H1 (cell line): ENCODE results near the gene ACSL6.

Source experiments
- CBX5 ChIP-seq: fragments of 300-800, 300-1000 bp; sonication (generic); IDR thresholded peaks from 2 replicates; pipeline ENCODE4 v1.7.1; 2016; ENCODE audit warnings: antibody characterized with exemption, low read length, low read depth
- CBX8 ChIP-seq: fragments of 300-800, 300-1000 bp; sonication (generic); IDR thresholded peaks from 2 replicates; pipeline ENCODE4 v1.7.1; 2016; ENCODE audit warnings: low read depth, low read length, borderline replicate concordance
- CHD1 ChIP-seq: IDR thresholded peaks from 2 replicates; pipeline ENCODE4 v1.6.1; 2012; ENCODE audit warnings: low read depth, low read length, improper control_type of control experiment
- CHD2 ChIP-seq: IDR thresholded peaks from 2 replicates; pipeline ENCODE4 v1.6.1; 2012; ENCODE audit warnings: low read length, improper control_type of control experiment
- JUN ChIP-seq: IDR thresholded peaks from 2 replicates; pipeline ENCODE4 v1.6.1; 2011; ENCODE audit warnings: low read depth, mild to moderate bottlenecking, improper control_type of control experiment, low read length
- KDM5A ChIP-seq: fragments of 200-600 bp; IDR thresholded peaks from 2 replicates; pipeline ENCODE4 v1.7.1; 2012; ENCODE audit warnings: mild to moderate bottlenecking, low read length, inconsistent platforms, mixed read lengths
- MAFK ChIP-seq: IDR thresholded peaks from 2 replicates; pipeline ENCODE4 v1.6.1; 2012; ENCODE audit warnings: low read depth, mild to moderate bottlenecking, improper control_type of control experiment, low read length
- POLR2A ChIP-seq, 2 experiments: IDR thresholded peaks; 1 replicate in 1 of 2; 2 replicates in 1 of 2; pipeline ENCODE4 v1.6.1; 2011; ENCODE audit warnings: low read depth in 2 of 2, low read length in 2 of 2, mild to moderate bottlenecking in 2 of 2; ENCODE audit errors: control extremely low read depth in 1 of 2
- RAD21 ChIP-seq, 2 experiments: IDR thresholded peaks in 1 of 2; conservative IDR thresholded peaks in 1 of 2; 2 replicates each; pipeline ENCODE4 v1.6.1; 2011; ENCODE audit warnings: low read depth in 2 of 2, low read length in 2 of 2, improper control_type of control experiment in 1 of 2, inconsistent platforms in 1 of 2, mild to moderate bottlenecking in 1 of 2, moderate library complexity in 1 of 2
- RXRA ChIP-seq: IDR thresholded peaks from 2 replicates; pipeline ENCODE4 v1.6.1; 2011; ENCODE audit warnings: low read depth, mild to moderate bottlenecking, low read length, moderate library complexity; ENCODE audit not compliant: insufficient read depth
- SIRT6 ChIP-seq: IDR thresholded peaks from one replicate; pipeline ENCODE4 v1.7.1; 2012; ENCODE audit warnings: low read length, inconsistent platforms
- SIX5 ChIP-seq: IDR thresholded peaks from 2 replicates; pipeline ENCODE4 v1.6.1; 2011; ENCODE audit warnings: mild to moderate bottlenecking, low read depth, low read length
- TF ChIP-seq, protein P1 (sequence below), 3 experiments: IDR thresholded peaks; 1 replicate in 2 of 3; 2 replicates in 1 of 3; pipeline versions ENCODE4 v1.5.1 to v1.6.1; 2011; ENCODE audit warnings: low read length in 3 of 3, mild to moderate bottlenecking in 3 of 3, inconsistent platforms in 2 of 3, low read depth in 1 of 3, moderate library complexity in 1 of 3; ENCODE audit not compliant: insufficient read depth in 1 of 3; ENCODE audit errors: control extremely low read depth in 1 of 3

DNA sequence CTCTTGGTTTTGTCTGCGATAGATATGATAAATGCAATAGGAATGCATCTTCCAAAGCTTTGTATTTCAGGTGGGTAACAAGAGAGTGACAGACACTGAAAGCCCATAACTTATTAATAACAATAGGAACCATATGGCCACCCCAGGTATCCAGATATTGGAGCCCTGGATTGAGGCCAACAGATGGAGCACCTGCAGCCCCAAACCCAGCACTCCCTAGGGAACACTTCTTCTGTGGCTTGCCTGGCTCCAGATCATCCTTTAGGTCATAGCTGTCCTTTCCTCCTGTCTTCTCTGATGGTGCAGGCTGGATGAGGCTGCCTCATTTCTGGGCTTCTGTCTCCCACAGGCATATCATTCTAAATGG is 44.0 kb upstream of the ACSL6 start:
- no peak for TF ChIP-seq MAFK
- TF ChIP-seq, protein P1, sequence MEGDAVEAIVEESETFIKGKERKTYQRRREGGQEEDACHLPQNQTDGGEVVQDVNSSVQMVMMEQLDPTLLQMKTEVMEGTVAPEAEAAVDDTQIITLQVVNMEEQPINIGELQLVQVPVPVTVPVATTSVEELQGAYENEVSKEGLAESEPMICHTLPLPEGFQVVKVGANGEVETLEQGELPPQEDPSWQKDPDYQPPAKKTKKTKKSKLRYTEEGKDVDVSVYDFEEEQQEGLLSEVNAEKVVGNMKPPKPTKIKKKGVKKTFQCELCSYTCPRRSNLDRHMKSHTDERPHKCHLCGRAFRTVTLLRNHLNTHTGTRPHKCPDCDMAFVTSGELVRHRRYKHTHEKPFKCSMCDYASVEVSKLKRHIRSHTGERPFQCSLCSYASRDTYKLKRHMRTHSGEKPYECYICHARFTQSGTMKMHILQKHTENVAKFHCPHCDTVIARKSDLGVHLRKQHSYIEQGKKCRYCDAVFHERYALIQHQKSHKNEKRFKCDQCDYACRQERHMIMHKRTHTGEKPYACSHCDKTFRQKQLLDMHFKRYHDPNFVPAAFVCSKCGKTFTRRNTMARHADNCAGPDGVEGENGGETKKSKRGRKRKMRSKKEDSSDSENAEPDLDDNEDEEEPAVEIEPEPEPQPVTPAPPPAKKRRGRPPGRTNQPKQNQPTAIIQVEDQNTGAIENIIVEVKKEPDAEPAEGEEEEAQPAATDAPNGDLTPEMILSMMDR (IDR thresholded peaks at IDR 0.05; ENCODE audit: control extremely low read depth in 1 of 3, insufficient read depth in 1 of 3, low read depth in 1 of 3, low read length in 3 of 3) = no peak
- no peak for TF ChIP-seq RAD21 (IDR thresholded peaks at IDR 0.05 in 1 of 2, conservative IDR thresholded peaks at IDR 0.05 in 1 of 2; ENCODE audit: low read depth in 2 of 2, low read length in 2 of 2)
- no peak for TF ChIP-seq POLR2A (IDR thresholded peaks at IDR 0.05; ENCODE audit: control extremely low read depth in 1 of 2, low read depth in 2 of 2, low read length in 2 of 2)
- TF ChIP-seq SIX5 = no peak
- TF ChIP-seq RXRA = no peak
- TF ChIP-seq KDM5A = no peak
- TF ChIP-seq CHD1 = no peak
- no peak for TF ChIP-seq CBX5
- TF ChIP-seq JUN = no peak
- no peak for TF ChIP-seq SIRT6
- TF ChIP-seq CHD2 = no peak
- no peak for TF ChIP-seq CBX8
